DOHH2 (cell line): ENCODE results near the gene PACS2.
A peak's percentile ranks its signal among the peaks of the same experiment; 100 is the strongest.

Source experiments
- H3F3A ChIP-seq: fragments of 200-600 bp; sonication (generic), shearing (Covaris generic); 2 replicates; pipeline ENCODE4 v1.6.0; 2016; ENCODE audit warnings: antibody characterized with exemption, mild to moderate bottlenecking; ENCODE audit not compliant: control insufficient read depth, insufficient read depth
- H3K27ac ChIP-seq: fragments of 200-600 bp; sonication (generic); 2 replicates; pipeline ENCODE4 v1.5.1; 2014; ENCODE audit warnings: low read depth, mild to moderate bottlenecking, low read length, moderate library complexity
- H3K27me3 ChIP-seq: fragments of 200-600 bp; sonication (generic); 2 replicates; pipeline ENCODE4 v1.6.1; 2014; ENCODE audit warnings: mild to moderate bottlenecking, low read length, mixed read lengths; ENCODE audit not compliant: control insufficient read depth
- H3K36me3 ChIP-seq: fragments of 200-600 bp; sonication (generic); 2 replicates; pipeline ENCODE4 v1.6.1; 2014; ENCODE audit warnings: mild to moderate bottlenecking, low read length, moderate library complexity, mixed read lengths; ENCODE audit not compliant: control insufficient read depth
- H3K4me1 ChIP-seq: fragments of 200-600 bp; sonication (generic); 2 replicates; pipeline ENCODE4 v1.6.1; 2014; ENCODE audit warnings: mild to moderate bottlenecking, low read length, mixed read lengths; ENCODE audit not compliant: control insufficient read depth
- H3K4me2 ChIP-seq: fragments of 200-600 bp; sonication (generic); 2 replicates; pipeline ENCODE4 v1.6.0; 2014; ENCODE audit warnings: mild to moderate bottlenecking, low read length, moderate library complexity
- H3K4me3 ChIP-seq: fragments of 200-600 bp; sonication (generic); 2 replicates; pipeline ENCODE4 v1.5.1; 2014; ENCODE audit warnings: mild to moderate bottlenecking, low read length, mixed read lengths
- H3K79me2 ChIP-seq: fragments of 200-600 bp; sonication (generic); 2 replicates; pipeline ENCODE4 v1.6.1; 2014; ENCODE audit warnings: mild to moderate bottlenecking, low read length, mixed read lengths; ENCODE audit not compliant: control insufficient read depth
- H3K9me2 ChIP-seq: fragments of 200-600 bp; sonication (generic); replicated peaks from 2 replicates; pipeline ENCODE4 v1.6.1; 2014; ENCODE audit warnings: mild to moderate bottlenecking, low read length, mixed read lengths; ENCODE audit not compliant: control insufficient read depth
- H3K9me3 ChIP-seq: fragments of 200-600 bp; sonication (generic); 2 replicates; pipeline ENCODE4 v1.6.1; 2014; ENCODE audit warnings: antibody characterized with exemption, low read length, mixed read lengths; ENCODE audit not compliant: control insufficient read depth, insufficient read depth
- H4K20me1 ChIP-seq: fragments of 200-600 bp; sonication (generic); 2 replicates; pipeline ENCODE4 v1.6.0; 2014; ENCODE audit warnings: low read depth, mild to moderate bottlenecking, antibody characterized with exemption, low read length, moderate library complexity; ENCODE audit not compliant: control insufficient read depth, insufficient read depth
- CTCF ChIP-seq: fragments of 200-600 bp; sonication (generic); IDR thresholded peaks from one replicate; pipeline ENCODE4 v1.5.1; 2014; ENCODE audit warnings: antibody characterized with exemption, mild to moderate bottlenecking, low read depth, low read length; ENCODE audit not compliant: poor library complexity, severe bottlenecking
- EZH2phosphoT487 ChIP-seq: fragments of 200-600 bp; sonication (generic); IDR thresholded peaks from 2 replicates; pipeline ENCODE4 v1.6.1; 2017; ENCODE audit warnings: borderline replicate concordance, mild to moderate bottlenecking, antibody characterized with exemption, low read length, moderate library complexity, mixed read lengths

Gene PACS2

DNA sequence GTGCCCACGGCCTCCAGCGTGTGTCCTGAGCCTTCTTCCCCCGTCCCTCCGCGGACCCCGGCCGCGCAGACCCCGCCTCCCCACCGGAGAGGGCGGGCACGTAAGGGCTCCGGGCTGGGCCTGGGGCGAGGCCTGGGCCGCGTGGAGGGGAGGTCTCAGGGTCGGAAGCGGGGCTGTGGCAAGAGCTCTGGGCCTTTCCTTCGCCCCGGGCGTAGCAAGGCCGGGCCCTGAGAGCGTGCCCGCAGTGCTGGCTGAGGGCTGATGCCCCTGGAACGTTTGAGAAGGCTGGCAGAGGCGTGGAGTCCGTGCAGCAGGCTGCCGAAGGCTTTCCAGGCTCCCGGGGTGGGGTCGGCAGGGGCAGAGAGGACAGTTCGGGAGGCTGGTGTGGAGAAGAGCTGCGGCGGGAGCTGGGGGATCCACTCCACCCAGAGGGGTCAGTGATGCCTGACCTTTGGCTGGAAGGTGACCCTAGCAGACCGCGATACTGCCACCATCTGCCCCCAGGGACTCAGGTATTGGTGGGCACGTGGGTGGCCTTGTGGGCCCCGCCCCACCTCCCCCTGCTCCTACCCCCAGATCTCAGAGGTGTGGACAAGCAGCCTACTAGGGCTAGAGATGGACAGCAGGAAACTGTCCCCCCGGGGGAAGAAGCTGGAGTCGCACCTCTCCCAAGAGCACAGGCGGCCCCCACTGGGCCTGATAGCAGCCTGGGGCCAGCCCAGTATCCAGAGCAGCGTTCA lies 84.3 kb downstream of the PACS2 start:
- TF ChIP-seq CTCF (peak; percentile 19), EZH2phosphoT487 (no peak)
- peak overlapping the region; percentile 85 for H3K4me2 ChIP-seq
- no peaks in the 10 kb centered on the region for H3K9me3 ChIP-seq
- peak overlapping the region; percentile 69 for H3K27ac ChIP-seq
- H3F3A ChIP-seq: peaks cover 6% of the 10 kb centered on the region; the same call in 1 of the 2 replicates
- H3K79me2 ChIP-seq: peaks cover 26% of the 10 kb centered on the region
- H3K36me3 ChIP-seq: peaks cover 26% of the 10 kb centered on the region
- H3K27me3 ChIP-seq: no peaks in the 10 kb centered on the region
- H3K9me2 ChIP-seq: no peaks in the 10 kb centered on the region
- H4K20me1 ChIP-seq: no peaks in the 10 kb centered on the region
- peak overlapping the region; percentile 95 for H3K4me3 ChIP-seq
- H3K4me1 ChIP-seq: peaks cover 29% of the 10 kb centered on the region

- peak overlapping the region; percentile 95 for H3K4me3 ChIP-seq
- TF ChIP-seq CTCF (no peak), EZH2phosphoT487 (no peak)
- H3F3A ChIP-seq: peaks cover 6% of the 10 kb centered on the region; the same call in 1 of the 2 replicates
- H3K27me3 ChIP-seq: no peaks in the 10 kb centered on the region
- H3K36me3 ChIP-seq: peaks cover 26% of the 10 kb centered on the region
- peak overlapping the region; percentile 85 for H3K4me2 ChIP-seq
- peaks cover 31% of the 10 kb centered on the region for H3K4me1 ChIP-seq
- H3K9me2 ChIP-seq: no peaks in the 10 kb centered on the region
- no peak overlapping the region for H3K27ac ChIP-seq
- no peaks in the 10 kb centered on the region for H3K9me3 ChIP-seq
- H3K79me2 ChIP-seq: peaks cover 26% of the 10 kb centered on the region
- H4K20me1 ChIP-seq: no peaks in the 10 kb centered on the region
Measured at GRCh38 chr14:105399466-105399775, 84.9 kb downstream of the PACS2 start.

DNA sequence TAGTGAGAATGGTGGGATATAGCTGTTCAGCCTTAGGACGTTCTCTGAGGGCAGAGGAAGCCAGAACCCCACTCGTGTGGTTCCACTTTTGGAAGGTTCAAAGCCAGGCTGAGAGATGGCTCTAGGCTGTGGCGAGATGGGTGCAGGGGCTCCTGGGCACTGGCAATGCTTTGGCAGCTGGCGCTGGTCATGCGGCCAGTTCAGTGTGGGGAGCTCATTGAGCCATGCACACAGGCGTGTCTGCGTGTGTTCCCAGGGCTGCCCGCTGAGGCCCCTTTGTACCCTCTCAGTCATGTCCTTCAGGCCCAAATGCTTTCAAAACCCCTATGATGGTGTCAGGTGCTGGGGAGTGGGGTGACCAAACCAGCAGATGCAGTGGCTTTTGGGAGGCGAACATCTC lies 85.5 kb downstream of the PACS2 start:
- no peak for TF ChIP-seq EZH2phosphoT487
- TF ChIP-seq CTCF: no peak
- Histone ChIP-seq H4K20me1 (no peaks in the 10 kb centered on the region), H3K27ac (no peak overlapping the region), H3K9me3 (no peaks in the 10 kb centered on the region), H3K36me3 (peaks cover 26% of the 10 kb centered on the region), H3K9me2 (no peaks in the 10 kb centered on the region), H3K27me3 (no peaks in the 10 kb centered on the region), H3K4me2 (peak overlapping the region; percentile 85), H3F3A (peaks cover 6% of the 10 kb centered on the region; the same call in 1 of the 2 replicates), H3K79me2 (peaks cover 26% of the 10 kb centered on the region), H3K4me3 (peak overlapping the region; percentile 95), H3K4me1 (peaks cover 32% of the 10 kb centered on the region)
